Measurements from ENCODE around the gene DLGAP4. TPM values are rescaled to one million over a fixed set of nuclear protein-coding genes. Genes with fewer than 3 reads are reported as not detected.

The DLGAP4 gene
- total RNA-seq, 1 experiment from 2014 or later, result 15.9 TPM

GRCh38 chr20:36478137-36478905 is 172.2 kb downstream of the DLGAP4 start:
- DNase-seq (ENCODE audit: low spot score), result no peak
- in situ Hi-C loops (cut with HindIII; ENCODE audit: low sequenced_read_pairs), result no loop called here

GRCh38 chr20:36479938-36480337 is 173.8 kb downstream of the DLGAP4 start:
- in situ Hi-C loops (cut with HindIII; ENCODE audit: low sequenced_read_pairs), result no loop called here
- DNase-seq (ENCODE audit: low spot score), result no peak

GRCh38 chr20:36480456-36481048 is 174.4 kb downstream of the DLGAP4 start:
- in situ Hi-C loops (cut with HindIII; ENCODE audit: low sequenced_read_pairs), result no loop called here
- DNase-seq (ENCODE audit: low spot score), result no peak

- DNase-seq (ENCODE audit: low spot score), result no peak
- in situ Hi-C loops (cut with HindIII; ENCODE audit: low sequenced_read_pairs), result no loop called here
Measured at GRCh38 chr20:36481380-36482043, 175.4 kb downstream of the DLGAP4 start.

- peak; percentile 98 for DNase-seq (ENCODE audit: low spot score)
- in situ Hi-C loops (cut with HindIII; ENCODE audit: low sequenced_read_pairs), result no loop called here
Measured at GRCh38 chr20:36482044-36482473, 175.9 kb downstream of the DLGAP4 start.

- no peak for DNase-seq (ENCODE audit: low spot score)
- in situ Hi-C loops (cut with HindIII; ENCODE audit: low sequenced_read_pairs), result no loop called here
Measured at GRCh38 chr20:36483209-36483918, 177.2 kb downstream of the DLGAP4 start.

- no peak for DNase-seq (ENCODE audit: low spot score)
- in situ Hi-C loops (cut with HindIII; ENCODE audit: low sequenced_read_pairs), result no loop called here
Measured at GRCh38 chr20:36483919-36484808, 178.0 kb downstream of the DLGAP4 start.

DNA sequence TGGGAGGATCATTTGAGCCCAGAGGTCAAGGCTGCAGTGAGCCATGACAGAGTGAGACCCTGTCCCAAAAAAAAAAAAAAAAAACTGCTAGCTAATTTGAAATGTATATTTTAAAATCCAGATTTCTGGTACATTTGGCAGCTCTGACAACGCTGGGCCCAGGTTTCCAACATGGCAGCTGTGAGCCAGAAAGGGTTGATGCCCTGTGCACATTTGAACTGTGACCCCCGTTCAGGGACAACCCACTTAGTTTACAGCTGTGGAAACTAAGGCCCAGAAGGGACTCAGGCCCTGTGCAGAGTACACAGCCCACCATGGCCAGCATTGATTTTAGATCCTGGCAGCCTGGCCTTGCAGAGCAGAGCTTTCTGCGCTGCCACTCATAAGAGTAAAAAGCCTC is 179.1 kb downstream of the DLGAP4 start:
- no peak for DNase-seq (ENCODE audit: low spot score)
- in situ Hi-C loops (cut with HindIII; ENCODE audit: low sequenced_read_pairs), result no loop called here

- in situ Hi-C loops (cut with HindIII; ENCODE audit: low sequenced_read_pairs), result no loop called here
Measured at GRCh38 chr20:36487069-36487468, 180.9 kb downstream of the DLGAP4 start.

GRCh38 chr20:36490191-36490590 is 184.1 kb downstream of the DLGAP4 start:
- no peak for DNase-seq (ENCODE audit: low spot score)
- in situ Hi-C loops (cut with HindIII; ENCODE audit: low sequenced_read_pairs), result no loop called here

More at GRCh38 chr20:36487069-36487468, 180.9 kb downstream of the DLGAP4 start:
- no peak for DNase-seq (ENCODE audit: low spot score)

DNA sequence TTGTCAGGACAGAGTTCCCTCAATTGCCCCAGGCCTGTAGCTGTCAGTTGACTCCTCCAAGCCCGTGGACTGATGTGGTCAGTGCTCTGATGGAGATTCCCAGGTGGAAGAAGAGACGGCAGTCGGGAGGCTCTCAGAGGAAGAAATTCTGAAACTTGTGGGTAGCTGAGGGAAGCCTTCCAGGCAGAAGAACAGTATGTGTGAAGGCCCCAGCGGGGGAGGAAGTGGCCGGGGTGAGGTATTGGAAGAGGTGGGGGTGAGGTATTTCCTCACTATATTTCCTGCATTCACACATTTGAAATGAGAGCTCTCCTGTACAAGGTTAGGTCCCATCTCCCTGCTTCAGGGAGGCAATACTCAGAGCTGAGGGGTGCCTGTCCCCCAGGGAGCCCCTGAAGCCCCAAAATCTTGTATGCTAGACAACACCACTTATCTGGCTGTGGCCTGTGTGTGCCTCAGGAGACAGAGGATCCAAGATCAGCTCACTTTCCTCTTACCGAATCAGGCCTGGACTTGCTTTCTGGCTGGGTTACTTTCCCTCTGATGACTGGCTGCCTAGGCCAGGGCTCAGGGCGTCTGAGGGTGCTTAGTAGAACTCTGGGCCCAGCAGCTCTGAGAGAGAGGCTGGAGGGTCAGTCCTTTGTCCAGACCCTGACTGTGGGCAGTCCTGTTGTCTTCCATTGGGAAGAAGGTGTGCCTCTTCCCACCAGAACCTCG is 185.9 kb downstream of the DLGAP4 start:
- no peak for DNase-seq (ENCODE audit: low spot score)
- in situ Hi-C loops (cut with HindIII; ENCODE audit: low sequenced_read_pairs), result no loop called here

- DNase-seq (ENCODE audit: low spot score), result peak; percentile 25
- in situ Hi-C loops (cut with HindIII; ENCODE audit: low sequenced_read_pairs), result no loop called here
Measured at GRCh38 chr20:36493051-36493800, 187.1 kb downstream of the DLGAP4 start.

DNA sequence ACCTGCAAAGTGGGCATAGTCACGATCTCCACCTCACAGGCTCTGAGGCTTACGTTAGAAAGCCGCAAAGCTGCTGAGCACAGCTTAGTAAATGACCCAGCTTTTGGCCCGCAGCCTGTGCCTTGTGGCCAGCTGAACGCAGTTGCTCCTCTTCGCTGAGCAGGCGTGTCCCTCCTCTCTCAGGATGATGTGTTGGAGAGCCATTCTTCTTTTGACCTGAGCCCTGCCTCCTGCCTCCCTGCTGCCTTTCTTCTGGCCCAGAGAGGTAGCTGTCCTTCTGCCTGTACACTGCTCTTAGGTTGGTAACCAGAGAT is 187.6 kb downstream of the DLGAP4 start:
- in situ Hi-C loops (cut with HindIII; ENCODE audit: low sequenced_read_pairs), result no loop called here
- DNase-seq (ENCODE audit: low spot score), result peak; percentile 66

DNA sequence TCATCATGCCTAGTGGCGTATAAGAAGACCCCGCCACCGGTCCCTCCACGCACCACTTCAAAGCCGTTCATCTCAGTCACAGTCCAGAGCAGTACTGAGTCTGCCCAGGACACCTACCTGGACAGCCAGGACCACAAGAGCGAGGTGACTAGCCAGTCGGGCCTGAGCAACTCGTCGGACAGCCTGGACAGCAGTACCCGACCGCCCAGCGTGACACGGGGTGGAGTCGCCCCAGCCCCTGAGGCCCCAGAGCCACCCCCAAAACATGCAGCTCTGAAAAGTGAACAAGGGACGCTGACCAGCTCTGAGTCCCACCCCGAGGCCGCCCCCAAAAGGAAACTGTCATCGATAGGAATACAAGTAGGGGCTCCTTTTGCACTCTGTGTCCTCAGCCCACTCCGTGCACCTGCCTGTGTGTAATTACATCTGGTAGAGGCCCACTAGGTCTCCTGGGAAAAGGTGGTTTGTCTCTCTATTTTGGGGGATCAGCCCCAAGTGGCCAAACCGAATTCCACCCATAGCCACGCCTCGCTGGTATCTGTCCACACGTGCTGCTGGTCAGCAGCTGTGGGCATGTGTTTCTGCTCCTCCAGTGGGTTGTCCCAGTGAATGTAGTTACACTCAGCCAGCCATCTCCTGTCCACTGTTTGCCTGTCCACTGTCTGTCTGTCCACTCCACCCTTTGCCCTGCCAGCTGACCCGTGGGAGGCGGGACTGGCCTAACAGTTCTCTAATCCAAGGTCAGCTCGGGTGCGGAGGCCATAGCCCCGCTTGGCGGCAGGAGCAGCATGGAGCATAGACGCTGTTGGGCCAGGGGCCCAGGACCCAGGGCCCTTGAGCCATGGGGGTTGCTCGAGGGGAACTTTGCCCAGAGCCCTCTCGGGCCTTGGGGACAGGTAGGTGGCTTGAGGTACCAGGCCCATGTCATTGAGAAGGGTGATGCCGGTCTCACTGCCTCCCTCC is 190.8 kb downstream of the DLGAP4 start:
- no peak for DNase-seq (ENCODE audit: low spot score)
- in situ Hi-C loops (cut with HindIII; ENCODE audit: low sequenced_read_pairs), result no loop called here

GRCh38 chr20:36497856-36498255 is 191.7 kb downstream of the DLGAP4 start:
- in situ Hi-C loops (cut with HindIII; ENCODE audit: low sequenced_read_pairs), result no loop called here
- DNase-seq (ENCODE audit: low spot score), result no peak

GRCh38 chr20:36498386-36499179 is 192.4 kb downstream of the DLGAP4 start:
- in situ Hi-C loops (cut with HindIII; ENCODE audit: low sequenced_read_pairs), result no loop called here
- DNase-seq (ENCODE audit: low spot score), result no peak
